Keratinocyte (primary cell): Measurements from ENCODE around the gene TXLNG.

Experiments
- CTCF ChIP-seq, 3 experiments: IDR thresholded peaks in 1 of 3; conservative IDR thresholded peaks in 1 of 3; optimal IDR thresholded peaks in 1 of 3; 2 replicates in 2 of 3; 3 replicates in 1 of 3; pipeline versions ENCODE3 to v1.5.1; 2011; ENCODE audit warnings: low read length in 3 of 3, mild to moderate bottlenecking in 3 of 3, moderate library complexity in 2 of 3, control low read depth in 1 of 3, inconsistent platforms in 1 of 3; ENCODE audit not compliant: insufficient read depth in 2 of 3; ENCODE audit errors: extremely low read depth in 1 of 3
- EZH2 ChIP-seq: IDR thresholded peaks from one replicate; pipeline ENCODE4 v1.6.1; 2012; ENCODE audit warnings: inconsistent platforms, mild to moderate bottlenecking, low read length, moderate library complexity

GRCh38 chrX:16851827-16852226 lies 65.6 kb downstream of the TXLNG start:
- TF ChIP-seq CTCF (optimal IDR thresholded peaks at IDR 0.05 in 1 of 3, IDR thresholded peaks at IDR 0.05 in 1 of 3, conservative IDR thresholded peaks at IDR 0.05 in 1 of 3; ENCODE audit: extremely low read depth in 1 of 3, insufficient read depth in 2 of 3, low read length in 3 of 3): no peak
- no peak for TF ChIP-seq EZH2
